Measurements from ENCODE around the gene TRAF3.

TRAF3 gene

DNA sequence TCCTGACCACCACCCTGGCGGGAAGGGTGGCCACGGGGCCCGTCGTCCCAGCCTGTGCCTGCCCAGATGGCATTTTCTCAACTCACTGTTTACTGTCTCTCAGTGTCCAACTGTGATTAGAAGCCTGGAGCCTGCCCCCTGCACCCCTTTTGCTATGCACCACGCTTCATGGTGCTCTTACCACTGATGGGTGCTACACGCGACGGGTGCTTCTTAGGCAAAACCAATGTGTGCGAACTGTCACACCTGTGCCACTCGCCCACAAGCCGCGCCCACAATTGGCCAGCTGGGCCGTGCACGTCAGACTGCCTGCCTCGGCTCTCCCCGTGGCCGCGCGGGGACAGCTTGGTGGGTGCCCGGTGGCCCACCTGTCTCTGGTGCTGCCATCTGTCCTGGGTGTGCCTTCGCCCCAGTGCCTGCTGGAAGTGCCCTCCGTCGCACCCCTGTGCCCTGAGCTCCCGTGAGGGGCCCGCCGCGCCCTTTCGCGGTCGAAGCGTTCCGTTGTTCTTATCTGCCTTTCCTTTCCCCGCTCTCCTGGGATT is 130.1 kb downstream of the TRAF3 start:
- no peak for TF ChIP-seq CTCF (conservative IDR thresholded peaks at IDR 0.05; ENCODE audit: low read depth, low read length)
- DNase-seq (ENCODE audit: low read depth) = no peak
- H3K4me3 ChIP-seq (ENCODE audit: low read depth, low read length) = no peak overlapping the region

- TF ChIP-seq CTCF (conservative IDR thresholded peaks at IDR 0.05; ENCODE audit: low read depth, low read length) = no peak
- DNase-seq (ENCODE audit: low read depth) = no peak
- H3K4me3 ChIP-seq (ENCODE audit: low read depth, low read length) = no peak overlapping the region
Observed at GRCh38 chr14:102907980-102908730, 130.9 kb downstream of the TRAF3 start.

GRCh38 chr14:102908766-102909455 is 131.7 kb downstream of the TRAF3 start:
- no peak overlapping the region for H3K4me3 ChIP-seq (ENCODE audit: low read depth, low read length)
- no peak for TF ChIP-seq CTCF (conservative IDR thresholded peaks at IDR 0.05; ENCODE audit: low read depth, low read length)
- DNase-seq (ENCODE audit: low read depth) = no peak

- no peak for DNase-seq (ENCODE audit: low read depth)
- no peak overlapping the region for H3K4me3 ChIP-seq (ENCODE audit: low read depth, low read length)
- no peak for TF ChIP-seq CTCF (conservative IDR thresholded peaks at IDR 0.05; ENCODE audit: low read depth, low read length)
Observed at GRCh38 chr14:102909462-102909861, 132.2 kb downstream of the TRAF3 start.

DNA sequence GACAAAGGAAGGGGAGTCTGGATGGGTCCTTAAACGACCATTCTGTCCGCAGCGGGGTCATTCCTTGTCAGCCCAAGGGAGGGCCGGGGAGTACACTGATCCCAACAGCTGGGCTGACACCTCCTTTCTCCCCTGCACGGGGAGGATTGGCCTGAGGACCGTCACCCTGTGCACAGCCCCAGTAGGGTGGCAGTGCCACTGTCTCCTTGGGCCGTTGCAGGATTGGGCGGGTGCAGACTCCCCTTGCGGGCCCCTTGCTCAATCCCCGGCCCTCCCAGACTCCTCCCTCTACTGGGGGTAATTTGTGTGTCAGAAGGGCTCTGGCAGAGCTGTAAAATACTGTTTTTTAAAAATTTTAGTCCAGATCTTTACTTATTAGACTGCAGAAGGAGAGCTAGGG is 132.7 kb downstream of the TRAF3 start:
- H3K4me3 ChIP-seq (ENCODE audit: low read depth, low read length) = no peak overlapping the region
- no peak for TF ChIP-seq CTCF (conservative IDR thresholded peaks at IDR 0.05; ENCODE audit: low read depth, low read length)
- DNase-seq (ENCODE audit: low read depth) = no peak

DNA sequence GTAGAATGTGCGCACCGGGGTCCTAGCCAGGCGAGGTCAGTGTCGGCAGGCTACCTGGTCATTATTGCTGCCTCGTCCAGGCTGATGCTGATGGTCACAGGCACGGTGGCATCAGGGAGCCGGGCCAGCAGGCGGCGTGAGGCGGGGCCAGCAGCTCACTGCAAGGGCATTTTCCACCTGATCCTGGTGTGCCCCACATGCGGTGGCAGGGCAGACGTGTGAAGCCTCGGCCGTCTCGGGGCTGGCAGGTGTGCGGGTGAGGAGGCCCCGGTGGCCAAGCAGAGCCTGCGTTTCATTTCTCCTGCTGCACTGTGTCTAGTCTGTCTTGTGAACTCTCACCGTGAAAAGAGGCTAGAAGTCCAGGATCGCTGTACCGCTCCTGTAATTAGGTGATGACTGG is 133.2 kb downstream of the TRAF3 start:
- DNase-seq (ENCODE audit: low read depth) = no peak
- TF ChIP-seq CTCF (conservative IDR thresholded peaks at IDR 0.05; ENCODE audit: low read depth, low read length) = no peak
- H3K4me3 ChIP-seq (ENCODE audit: low read depth, low read length) = no peak overlapping the region
